ENCODE data around the gene TSSK3.

The TSSK3 gene

DNA sequence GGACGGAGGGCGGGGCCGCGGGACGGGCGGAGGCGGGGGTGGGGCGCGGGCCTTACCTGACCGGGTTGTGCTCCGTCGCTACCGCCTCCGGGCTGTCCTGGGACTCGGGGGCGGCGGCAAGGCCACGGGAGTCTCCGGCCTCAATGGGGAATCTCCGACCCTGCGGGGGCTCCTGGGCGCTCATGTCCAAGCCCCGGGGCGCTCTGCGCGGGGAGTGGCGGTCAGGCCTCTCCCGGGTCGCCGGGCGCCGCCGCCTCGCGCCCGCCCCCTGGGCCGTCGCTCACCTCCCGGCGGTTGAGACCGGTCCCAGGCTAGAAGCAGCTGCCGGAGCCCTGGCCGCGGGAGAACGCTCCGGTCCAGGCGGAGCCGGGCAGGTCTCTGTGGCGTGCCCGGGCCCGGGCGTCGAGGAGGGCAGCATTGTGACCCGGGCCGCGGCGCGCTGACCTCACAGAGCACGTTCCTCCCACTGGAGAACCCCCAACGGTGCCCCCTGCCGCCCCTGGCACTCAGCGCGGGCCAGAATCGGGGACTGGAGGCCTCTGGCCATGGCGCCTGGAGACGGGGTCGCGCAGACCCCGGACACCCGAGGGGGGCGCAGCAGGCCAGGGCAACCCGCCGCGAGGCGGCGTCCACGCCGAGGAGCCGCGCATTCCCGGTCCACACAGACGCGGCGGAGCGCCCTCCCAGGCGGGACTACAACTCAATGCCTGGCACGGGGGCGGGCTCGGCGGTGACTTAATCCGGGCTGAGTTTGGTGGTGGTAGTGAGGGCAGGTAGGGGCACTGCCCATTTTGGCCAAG is 465 bp upstream of the TSSK3 start:
- DNase-seq (ENCODE audit: extremely low read depth, insufficient read length) = no peak
- H3K4me3 ChIP-seq (replicated peaks; ENCODE audit: low read depth, low read length) = no peak overlapping the region
- TF ChIP-seq CTCF (IDR thresholded peaks at IDR 0.05; ENCODE audit: insufficient read depth, low read length, poor library complexity, severe bottlenecking) = peak; percentile 15
- no peaks in the 10 kb centered on the region for H3K27me3 ChIP-seq (replicated peaks; ENCODE audit: control insufficient read depth, insufficient read depth, low read length)
- peaks cover 14% of the 10 kb centered on the region for H3K36me3 ChIP-seq (ENCODE audit: control insufficient read depth, insufficient read depth, low read length)

DNA sequence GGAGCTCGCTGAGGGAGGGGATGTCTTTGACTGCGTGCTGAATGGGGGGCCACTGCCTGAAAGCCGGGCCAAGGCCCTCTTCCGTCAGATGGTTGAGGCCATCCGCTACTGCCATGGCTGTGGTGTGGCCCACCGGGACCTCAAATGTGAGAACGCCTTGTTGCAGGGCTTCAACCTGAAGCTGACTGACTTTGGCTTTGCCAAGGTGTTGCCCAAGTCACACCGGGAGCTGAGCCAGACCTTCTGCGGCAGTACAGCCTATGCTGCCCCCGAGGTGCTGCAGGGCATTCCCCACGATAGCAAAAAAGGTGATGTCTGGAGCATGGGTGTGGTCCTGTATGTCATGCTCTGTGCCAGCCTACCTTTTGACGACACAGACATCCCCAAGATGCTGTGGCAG is 1.4 kb downstream of the TSSK3 start:
- DNase-seq (ENCODE audit: extremely low read depth, insufficient read length) = no peak
- Histone ChIP-seq H3K36me3 (ENCODE audit: control insufficient read depth, insufficient read depth, low read length) (peaks cover 21% of the 10 kb centered on the region), H3K4me3 (replicated peaks; ENCODE audit: low read depth, low read length) (no peak overlapping the region), H3K27me3 (replicated peaks; ENCODE audit: control insufficient read depth, insufficient read depth, low read length) (no peaks in the 10 kb centered on the region)
- no peak for TF ChIP-seq CTCF (IDR thresholded peaks at IDR 0.05; ENCODE audit: insufficient read depth, low read length, poor library complexity, severe bottlenecking)

DNA sequence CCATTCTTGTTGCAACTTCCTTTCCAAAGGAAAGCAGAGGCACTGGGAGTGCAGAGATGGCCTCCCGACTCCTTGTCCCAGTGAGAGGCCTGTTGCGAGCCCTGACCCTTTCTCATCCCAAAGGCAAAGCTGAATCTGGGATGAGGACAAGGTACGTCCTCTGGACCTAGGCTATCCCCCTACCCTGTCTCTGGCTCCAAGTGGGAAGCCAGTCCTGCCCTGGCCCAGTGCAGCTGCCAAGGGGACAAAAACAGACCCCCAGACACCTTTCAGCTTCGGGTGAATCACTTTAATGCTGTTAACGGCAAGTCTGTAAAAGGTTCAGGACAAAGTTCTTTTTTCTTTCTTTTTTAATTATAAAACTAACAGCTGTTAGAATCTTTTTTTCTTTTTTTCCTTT is 2.5 kb downstream of the TSSK3 start:
- no peak for TF ChIP-seq CTCF (IDR thresholded peaks at IDR 0.05; ENCODE audit: insufficient read depth, low read length, poor library complexity, severe bottlenecking)
- H3K4me3 ChIP-seq (replicated peaks; ENCODE audit: low read depth, low read length) = no peak overlapping the region
- H3K27me3 ChIP-seq (replicated peaks; ENCODE audit: control insufficient read depth, insufficient read depth, low read length) = no peaks in the 10 kb centered on the region
- no peak for DNase-seq (ENCODE audit: extremely low read depth, insufficient read length)
- H3K36me3 ChIP-seq (ENCODE audit: control insufficient read depth, insufficient read depth, low read length) = peaks cover 23% of the 10 kb centered on the region

GRCh38 chr1:32365445-32365844 is 3.1 kb downstream of the TSSK3 start:
- peaks cover 23% of the 10 kb centered on the region for H3K36me3 ChIP-seq (ENCODE audit: control insufficient read depth, insufficient read depth, low read length)
- H3K27me3 ChIP-seq (replicated peaks; ENCODE audit: control insufficient read depth, insufficient read depth, low read length) = no peaks in the 10 kb centered on the region
- TF ChIP-seq CTCF (IDR thresholded peaks at IDR 0.05; ENCODE audit: insufficient read depth, low read length, poor library complexity, severe bottlenecking) = no peak
- no peak for DNase-seq (ENCODE audit: extremely low read depth, insufficient read length)
- no peak overlapping the region for H3K4me3 ChIP-seq (replicated peaks; ENCODE audit: low read depth, low read length)

- Histone ChIP-seq H3K27me3 (replicated peaks; ENCODE audit: control insufficient read depth, insufficient read depth, low read length) (no peaks in the 10 kb centered on the region), H3K4me3 (replicated peaks; ENCODE audit: low read depth, low read length) (no peak overlapping the region), H3K36me3 (ENCODE audit: control insufficient read depth, insufficient read depth, low read length) (peaks cover 23% of the 10 kb centered on the region)
- no peak for DNase-seq (ENCODE audit: extremely low read depth, insufficient read length)
- TF ChIP-seq CTCF (IDR thresholded peaks at IDR 0.05; ENCODE audit: insufficient read depth, low read length, poor library complexity, severe bottlenecking) = no peak
Observed at GRCh38 chr1:32367912-32368635, 5.7 kb downstream of the TSSK3 start.

Data from GM06990 (cell line).